HG03280 (cell line): Measurements from ENCODE around the gene DEF6.

Experiments
- ATAC-seq: cut with Tn5 transposase; IDR thresholded peaks from one replicate; pipeline ENCODE4 v1.9.1; 2021; ENCODE audit warnings: mild to moderate bottlenecking, moderate library complexity; ENCODE audit not compliant: unreplicated experiment

Gene DEF6

GRCh38 chr6:35370124-35370741 is 72.6 kb downstream of the DEF6 start:
- peak; percentile 56 for ATAC-seq

- ATAC-seq, result no peak
These were observed 73.3 kb downstream of the DEF6 start for GRCh38 chr6:35370785-35371493.
